Measurements from ENCODE around the gene GLB1L.

GLB1L gene

DNA sequence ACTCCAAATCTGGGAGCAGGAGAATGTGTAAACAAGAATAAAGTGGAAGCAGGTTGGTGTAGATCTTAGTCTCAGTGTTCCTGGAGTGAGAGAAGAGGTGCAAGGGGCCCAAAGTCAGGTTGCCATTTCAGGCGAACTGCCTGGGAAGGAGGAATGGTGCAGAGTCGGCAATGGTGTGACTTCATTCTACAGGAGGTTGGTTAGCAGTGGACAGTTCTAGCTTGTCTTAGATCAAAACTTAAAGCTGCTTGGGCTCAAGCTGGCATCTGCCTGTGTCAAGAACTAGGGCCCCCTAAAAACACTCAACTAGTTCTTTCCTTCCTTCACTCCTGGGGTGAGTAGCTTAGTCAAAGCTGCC lies 3.6 kb upstream of the GLB1L start:
- peak overlapping the region; percentile 22 for H3K4me3 ChIP-seq (ENCODE audit: low read length)

DNA sequence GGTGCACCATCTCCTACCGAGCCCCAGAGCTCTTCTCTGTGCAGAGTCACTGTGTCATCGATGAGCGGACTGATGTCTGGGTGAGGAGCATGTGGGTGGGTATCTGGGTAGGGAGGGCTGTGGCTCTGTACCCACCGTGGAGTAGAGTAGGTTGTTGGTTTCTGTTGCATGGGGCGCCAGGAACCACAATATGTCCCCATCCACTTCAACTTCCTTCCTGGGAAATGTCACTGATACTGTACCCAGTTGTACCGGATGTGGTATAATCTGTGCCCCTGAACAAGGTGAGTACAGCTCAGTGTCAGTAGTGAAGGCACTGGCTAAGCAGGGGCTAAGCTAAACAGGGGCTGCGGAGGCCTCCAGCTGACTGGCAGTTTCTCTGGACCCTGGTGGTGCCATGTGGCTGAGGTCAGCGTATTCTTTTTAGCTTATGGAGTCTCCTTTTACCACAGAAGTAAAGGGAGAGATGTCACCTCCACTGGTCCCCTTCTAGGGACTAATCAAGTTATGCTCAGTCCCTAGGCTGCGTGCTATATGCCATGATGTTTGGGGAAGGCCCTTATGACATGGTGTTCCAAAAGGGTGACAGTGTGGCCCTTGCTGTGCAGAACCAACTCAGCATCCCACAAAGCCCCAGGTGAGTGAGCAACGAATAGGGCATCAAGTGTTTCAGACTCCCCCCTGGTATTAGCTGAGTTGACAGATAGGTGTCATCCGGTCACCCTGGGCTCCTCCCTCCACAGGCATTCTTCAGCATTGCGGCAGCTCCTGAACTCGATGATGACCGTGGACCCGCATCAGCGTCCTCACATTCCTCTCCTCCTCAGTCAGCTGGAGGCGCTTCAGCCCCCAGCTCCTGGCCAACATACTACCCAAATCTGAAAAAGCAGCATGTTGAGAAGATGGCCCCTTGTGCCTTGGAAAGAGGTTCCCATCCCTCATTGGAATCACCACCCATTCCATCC lies 2.7 kb upstream of the GLB1L start:
- no peak overlapping the region for H3K4me3 ChIP-seq (ENCODE audit: low read length)
- TF ChIP-seq, protein P1, sequence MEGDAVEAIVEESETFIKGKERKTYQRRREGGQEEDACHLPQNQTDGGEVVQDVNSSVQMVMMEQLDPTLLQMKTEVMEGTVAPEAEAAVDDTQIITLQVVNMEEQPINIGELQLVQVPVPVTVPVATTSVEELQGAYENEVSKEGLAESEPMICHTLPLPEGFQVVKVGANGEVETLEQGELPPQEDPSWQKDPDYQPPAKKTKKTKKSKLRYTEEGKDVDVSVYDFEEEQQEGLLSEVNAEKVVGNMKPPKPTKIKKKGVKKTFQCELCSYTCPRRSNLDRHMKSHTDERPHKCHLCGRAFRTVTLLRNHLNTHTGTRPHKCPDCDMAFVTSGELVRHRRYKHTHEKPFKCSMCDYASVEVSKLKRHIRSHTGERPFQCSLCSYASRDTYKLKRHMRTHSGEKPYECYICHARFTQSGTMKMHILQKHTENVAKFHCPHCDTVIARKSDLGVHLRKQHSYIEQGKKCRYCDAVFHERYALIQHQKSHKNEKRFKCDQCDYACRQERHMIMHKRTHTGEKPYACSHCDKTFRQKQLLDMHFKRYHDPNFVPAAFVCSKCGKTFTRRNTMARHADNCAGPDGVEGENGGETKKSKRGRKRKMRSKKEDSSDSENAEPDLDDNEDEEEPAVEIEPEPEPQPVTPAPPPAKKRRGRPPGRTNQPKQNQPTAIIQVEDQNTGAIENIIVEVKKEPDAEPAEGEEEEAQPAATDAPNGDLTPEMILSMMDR (IDR thresholded peaks at IDR 0.05; ENCODE audit: insufficient read depth, low read depth, low read length, missing control alignments): no peak

More for the DNA sequence above, 3.6 kb upstream of the GLB1L start:
- DNase-seq (ENCODE audit: low read depth): no peak
- TF ChIP-seq, protein P1 (IDR thresholded peaks at IDR 0.05; ENCODE audit: insufficient read depth, low read depth, low read length, missing control alignments): no peak

DNA sequence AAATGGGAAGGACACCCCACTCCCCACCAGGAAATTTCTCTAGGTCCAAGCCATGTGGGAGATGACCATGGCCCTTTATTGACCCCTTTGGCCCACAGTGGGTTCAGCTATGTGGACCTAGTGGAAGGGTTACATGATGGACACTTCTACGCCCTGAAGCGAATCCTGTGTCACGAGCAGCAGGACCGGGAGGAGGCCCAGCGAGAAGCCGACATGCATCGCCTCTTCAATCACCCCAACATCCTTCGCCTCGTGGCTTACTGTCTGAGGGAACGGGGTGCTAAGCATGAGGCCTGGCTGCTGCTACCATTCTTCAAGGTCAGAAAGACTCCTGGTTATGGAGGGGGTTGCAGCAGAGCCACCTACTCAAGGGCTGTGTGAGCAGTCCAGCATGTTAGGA lies 1.3 kb upstream of the GLB1L start:
- TF ChIP-seq, protein P1 (IDR thresholded peaks at IDR 0.05; ENCODE audit: insufficient read depth, low read depth, low read length, missing control alignments): no peak
- DNase-seq (ENCODE audit: low read depth): no peak
- H3K4me3 ChIP-seq (ENCODE audit: low read length): no peak overlapping the region

More for the DNA sequence above, 2.7 kb upstream of the GLB1L start:
- peak; percentile 24 for DNase-seq (ENCODE audit: low read depth)

DNA sequence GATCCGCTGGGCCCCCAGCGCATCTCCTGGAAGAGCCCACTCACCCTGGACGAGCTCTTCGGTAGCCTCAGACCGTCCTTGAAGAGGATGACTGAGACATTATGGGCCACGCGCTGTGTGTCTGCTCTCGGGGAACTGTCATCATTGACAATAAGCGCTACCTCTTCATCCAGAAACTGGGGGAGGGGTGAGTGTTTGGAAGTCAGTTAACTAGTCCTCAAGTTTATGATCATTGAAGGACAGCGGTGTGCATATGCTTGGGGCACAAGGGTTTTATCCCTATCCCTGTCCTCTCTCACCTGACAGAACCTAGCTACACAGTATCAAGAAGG lies 621 bp upstream of the GLB1L start:
- H3K4me3 ChIP-seq (ENCODE audit: low read length): peak overlapping the region; percentile 62
- peak; percentile 19 for DNase-seq (ENCODE audit: low read depth)
- TF ChIP-seq, protein P1 (IDR thresholded peaks at IDR 0.05; ENCODE audit: insufficient read depth, low read depth, low read length, missing control alignments): no peak

DNA sequence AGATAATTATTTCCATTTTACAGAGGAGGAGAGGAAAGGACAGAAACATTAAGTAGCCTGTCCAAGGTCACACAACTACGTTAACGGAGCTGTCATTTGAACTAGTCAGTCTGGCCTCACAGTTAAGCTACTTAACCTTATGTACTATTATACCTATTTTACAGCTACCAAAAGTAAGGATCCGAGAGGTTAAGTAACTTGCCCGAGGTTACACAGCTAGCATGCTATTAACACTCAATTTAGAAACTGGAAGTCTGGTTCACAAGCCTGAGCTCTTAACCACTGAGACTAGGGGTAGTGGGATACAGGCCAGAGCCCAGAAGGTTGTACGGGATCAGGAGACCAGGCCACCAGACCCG lies 476 bp downstream of the GLB1L start:
- TF ChIP-seq, protein P1 (IDR thresholded peaks at IDR 0.05; ENCODE audit: insufficient read depth, low read depth, low read length, missing control alignments): no peak
- no peak for DNase-seq (ENCODE audit: low read depth)
- H3K4me3 ChIP-seq (ENCODE audit: low read length): peak overlapping the region; percentile 62

DNA sequence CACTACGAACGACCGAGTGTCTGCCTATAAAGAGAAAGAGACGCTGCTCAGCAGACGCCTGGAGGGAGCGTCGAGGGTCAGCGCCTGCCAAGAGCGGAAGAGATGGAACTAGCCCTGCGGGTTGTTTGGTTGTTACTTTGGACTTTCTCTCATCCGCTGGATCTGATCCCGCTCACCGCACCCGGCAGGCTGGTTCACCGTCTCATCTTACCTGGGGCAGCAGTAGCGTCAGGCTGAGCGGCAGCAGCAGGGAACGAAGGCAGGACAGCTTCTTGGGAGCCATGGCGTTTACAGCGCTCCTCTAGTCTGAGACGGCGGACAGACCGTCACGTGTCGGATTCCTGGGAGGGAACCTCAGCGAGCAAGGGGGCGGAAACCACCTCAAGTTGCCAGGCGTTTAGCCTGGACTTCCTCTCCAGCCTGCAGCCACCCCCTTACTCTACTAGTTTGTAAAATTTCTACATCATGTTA lies 1.9 kb downstream of the GLB1L start:
- no peak for DNase-seq (ENCODE audit: low read depth)
- TF ChIP-seq, protein P1 (IDR thresholded peaks at IDR 0.05; ENCODE audit: insufficient read depth, low read depth, low read length, missing control alignments): no peak
- no peak overlapping the region for H3K4me3 ChIP-seq (ENCODE audit: low read length)

DNA sequence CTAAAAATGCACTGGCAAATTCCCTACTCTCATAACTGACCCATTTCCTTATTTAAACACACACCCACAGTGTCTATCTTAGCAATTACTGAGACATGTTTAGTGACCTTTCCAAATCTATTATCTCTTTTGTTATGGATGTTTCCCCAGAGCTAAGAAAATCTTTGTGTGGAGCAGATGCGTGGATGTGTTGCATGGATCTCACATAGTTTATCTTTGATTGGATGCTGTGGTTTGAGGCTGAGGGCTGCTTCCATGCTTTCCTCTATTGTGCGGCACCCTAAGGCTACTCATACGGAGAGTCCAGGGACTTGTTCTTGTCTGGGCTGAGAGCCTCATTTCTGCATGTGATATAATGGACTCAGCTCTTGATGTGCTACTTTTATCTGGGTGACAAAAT lies 10.9 kb downstream of the GLB1L start:
- DNase-seq (ENCODE audit: low read depth): no peak
- TF ChIP-seq, protein P1 (IDR thresholded peaks at IDR 0.05; ENCODE audit: insufficient read depth, low read depth, low read length, missing control alignments): no peak
- no peak overlapping the region for H3K4me3 ChIP-seq (ENCODE audit: low read length)
